CD4-positive, alpha-beta T cell treated with Interleukin-17A for 1 hour (primary cell): ENCODE measurements around the gene TBC1D10B.
A peak's percentile ranks its signal among the peaks of the same experiment; 100 is the strongest.

ENCODE experiments used
- DNase-seq: peaks from one replicate; pipeline ENCODE4 v3.0.0-alpha.2; 2020

The TBC1D10B gene

DNA sequence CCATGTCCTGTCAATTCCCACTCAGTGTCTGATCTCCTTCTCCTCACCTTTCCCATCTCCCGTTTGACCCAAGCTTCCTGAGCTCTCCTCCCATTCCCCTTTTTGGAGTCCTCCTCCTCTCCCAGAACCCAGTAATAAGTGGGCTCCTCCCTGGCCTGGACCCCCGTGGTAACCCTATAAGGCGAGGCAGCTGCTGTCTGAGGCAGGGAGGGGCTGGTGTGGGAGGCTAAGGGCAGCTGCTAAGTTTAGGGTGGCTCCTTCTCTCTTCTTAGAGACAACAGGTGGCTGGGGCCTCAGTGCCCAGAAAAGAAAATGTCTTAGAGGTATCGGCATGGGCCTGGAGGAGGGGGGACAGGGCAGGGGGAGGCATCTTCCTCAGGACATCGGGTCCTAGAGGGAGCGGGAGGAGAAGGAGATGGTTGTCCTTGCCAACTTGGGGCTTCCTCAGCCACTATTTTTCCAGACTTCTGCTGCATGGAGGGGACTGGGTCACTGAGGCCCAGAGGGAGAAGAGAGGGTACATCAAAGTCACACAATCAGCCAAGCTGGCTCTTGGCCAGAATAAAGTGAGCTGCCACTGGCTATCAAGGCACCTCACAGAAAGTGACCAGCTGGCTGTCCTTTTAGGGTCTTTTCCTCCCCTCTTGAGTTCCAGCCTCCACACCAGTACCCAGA is 1.9 kb upstream of the TBC1D10B start:
- DNase-seq: no peak

DNA sequence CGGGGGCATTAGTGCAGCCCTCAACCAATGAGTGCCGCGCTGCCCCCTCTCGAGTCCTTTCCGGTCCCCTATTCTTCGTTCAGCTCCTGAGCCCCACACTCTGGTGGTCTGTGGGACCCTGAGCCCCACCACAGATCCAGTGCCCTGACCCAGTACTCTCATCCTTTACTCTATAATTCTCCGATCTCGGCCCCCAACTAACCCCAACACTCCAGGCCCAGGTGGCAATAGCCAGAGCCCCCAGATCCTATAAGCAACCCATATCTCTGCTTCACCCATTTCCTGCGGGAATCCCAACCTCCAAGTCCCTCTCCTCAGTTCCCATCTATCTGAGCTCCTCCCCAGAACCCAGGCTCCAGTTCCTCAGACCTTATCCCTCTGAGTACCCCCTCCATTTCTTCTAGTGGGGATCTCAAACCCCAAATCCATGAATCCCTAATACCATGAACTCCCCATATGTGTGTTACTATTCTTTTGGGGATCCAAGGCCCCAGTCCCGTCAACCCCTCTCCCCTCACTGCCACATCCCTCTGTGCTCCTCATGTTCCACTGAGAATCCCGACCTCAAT is 1.0 kb upstream of the TBC1D10B start:
- no peak for DNase-seq

DNA sequence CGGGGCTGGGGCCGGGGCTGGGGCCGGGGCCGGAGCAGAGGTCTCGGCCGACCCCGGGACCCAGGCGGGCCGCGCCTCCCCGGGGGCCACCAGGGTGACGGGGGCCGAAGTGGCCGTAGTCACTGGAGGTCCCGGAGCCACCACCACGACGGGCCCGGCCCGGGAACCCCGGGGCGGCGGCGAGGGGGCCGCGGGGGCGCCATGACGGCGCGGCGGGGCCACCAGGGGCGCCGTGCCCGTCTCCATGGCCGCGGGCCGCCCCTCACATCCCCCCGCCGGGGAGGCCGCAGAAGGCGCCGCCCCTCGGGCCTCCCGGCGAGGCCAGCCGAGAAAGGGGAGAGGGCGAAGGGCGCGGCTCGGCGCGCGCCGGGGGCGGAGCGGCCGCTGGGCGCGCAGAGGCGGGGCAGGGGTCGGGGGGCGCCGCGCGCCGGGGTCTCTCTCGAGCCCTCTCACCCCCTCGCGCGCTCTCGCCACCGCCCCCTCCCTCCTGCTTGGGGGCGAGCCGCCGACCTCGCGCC is 297 bp downstream of the TBC1D10B start:
- DNase-seq: no peak

DNA sequence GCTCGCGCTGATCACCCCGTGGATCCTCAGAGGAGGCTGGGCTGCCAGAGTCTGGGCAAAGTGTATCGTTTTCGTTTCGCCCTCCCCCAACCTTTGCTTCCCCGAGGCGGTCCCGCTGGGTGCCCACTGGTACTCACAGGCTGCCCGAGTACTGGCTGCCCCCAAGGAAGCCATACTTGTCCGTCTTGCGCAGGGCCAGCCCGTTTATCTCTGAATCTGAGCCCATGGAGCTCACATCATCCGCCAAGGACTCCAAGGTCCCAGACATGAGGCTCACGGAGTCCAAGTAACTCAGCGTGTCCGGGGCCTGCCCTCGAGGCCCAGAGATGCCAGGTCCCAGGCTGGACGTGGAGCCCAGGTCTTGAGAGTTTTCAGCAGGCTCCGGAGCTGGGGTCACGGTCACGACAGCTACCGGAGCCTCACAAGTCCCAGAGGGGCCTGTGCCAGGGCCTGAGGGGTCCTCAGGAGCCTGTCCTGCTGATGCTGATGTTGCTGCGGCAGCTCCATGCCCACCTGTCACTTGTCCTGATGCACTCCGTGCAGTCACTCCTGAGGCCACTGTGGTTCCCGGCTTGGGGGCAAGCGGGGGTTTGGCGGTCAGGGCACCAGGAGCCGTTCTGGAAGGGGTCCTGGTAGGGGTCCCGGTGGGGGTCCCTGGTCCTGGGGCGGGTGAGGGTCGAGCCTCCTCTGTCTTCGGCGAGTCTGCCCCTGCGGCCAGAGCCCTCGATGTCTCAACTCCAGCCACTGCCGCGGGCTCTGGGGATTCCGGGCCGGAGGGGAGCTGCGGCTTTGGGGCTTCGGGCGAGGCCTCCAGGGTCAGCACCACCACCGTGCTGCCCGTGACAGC is 980 bp downstream of the TBC1D10B start:
- no peak for DNase-seq

DNA sequence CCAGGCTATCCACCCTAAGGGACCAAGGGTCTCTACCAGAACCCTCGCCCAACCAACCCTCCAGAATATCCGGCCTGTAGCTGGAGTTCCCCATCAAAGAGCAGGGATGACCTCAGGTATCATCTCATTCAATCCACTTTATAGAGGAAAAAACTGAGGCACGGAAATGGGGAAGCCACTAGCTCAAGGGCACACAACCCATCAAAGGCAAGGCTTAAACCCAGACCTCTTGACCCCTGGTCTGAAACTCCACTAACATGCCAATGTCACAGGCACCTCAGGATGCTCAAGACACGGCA is 1.6 kb downstream of the TBC1D10B start:
- no peak for DNase-seq

DNA sequence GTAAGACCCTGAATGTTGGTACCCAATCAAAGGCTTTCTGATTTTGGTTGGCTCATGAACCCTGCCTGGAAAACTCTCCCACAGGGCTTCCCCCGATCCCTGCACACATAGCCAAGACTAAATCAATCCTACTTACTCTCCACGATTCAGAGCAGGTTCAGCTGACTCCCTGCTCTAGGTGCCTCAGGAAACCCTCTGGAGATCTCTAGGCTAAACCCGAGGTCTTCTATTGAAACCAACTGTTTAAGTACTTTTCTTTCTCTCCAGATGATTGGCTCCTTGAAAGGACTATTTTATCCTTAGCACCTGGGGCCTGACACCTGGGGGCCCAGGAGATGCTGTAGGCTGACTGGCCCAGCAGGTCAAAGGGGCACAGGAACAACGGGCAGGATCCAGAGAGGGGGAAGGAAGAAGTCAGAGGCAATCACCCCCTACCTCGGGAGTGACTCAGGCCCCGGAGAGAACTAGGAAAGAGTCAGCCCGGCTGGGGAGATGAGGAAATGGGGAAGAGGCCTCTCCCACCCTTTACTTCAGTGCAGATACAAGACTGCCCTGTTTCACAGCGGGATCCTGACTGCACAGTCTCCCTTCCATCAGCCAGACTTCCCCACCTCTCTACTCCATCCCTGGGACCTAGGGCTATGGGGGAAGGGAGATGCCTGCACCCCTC is 2.0 kb downstream of the TBC1D10B start:
- no peak for DNase-seq

DNA sequence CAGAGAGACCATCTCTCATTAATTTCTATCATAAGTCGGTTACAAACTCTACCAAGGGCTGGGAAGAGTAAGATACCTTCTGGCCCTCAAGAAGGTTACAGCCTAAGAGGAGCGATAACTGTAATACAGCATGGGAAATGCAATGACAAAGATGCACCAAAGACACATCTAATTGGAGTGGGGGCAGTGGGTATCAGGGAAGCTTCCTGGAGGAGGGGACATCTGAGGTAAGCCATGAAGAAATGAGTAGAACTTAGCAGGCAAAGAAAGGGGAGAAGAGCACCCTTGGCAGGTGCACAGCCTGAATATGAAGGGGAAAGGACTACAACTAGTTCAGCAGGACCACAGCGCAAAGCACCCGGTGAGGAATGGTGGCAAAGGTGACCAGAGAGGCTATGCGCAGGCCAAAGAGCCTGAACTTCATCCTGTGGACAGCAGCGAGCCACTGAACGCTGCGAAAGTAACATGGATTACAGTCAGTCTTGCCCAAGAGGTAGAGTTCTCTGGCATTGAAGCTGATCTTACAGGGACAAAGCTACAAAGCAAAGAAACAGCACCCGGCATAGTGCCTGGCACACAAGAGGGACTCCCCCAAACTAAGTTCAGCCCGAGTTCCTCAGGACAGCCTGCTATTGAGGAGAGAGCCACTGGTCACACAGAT is 2.8 kb downstream of the TBC1D10B start:
- DNase-seq: no peak

DNA sequence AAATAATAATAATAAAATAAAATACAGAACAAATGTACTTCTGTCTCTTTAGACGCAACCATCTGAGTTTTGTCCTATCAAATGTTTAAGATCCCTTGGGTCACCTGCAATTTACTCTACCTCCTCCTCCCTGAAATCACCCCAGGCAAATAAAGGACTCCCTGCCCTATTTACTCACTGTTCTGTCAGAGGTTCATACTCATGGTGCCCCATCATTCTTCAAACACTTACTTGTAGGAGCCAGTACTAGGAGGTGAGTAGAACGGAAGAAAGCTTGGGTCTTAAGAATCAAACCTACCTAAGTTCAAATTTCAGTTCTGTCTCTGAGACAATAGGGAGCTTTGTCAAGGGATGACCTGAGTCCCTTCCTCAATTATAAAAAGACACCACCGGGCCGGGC is 3.8 kb downstream of the TBC1D10B start:
- DNase-seq: no peak

DNA sequence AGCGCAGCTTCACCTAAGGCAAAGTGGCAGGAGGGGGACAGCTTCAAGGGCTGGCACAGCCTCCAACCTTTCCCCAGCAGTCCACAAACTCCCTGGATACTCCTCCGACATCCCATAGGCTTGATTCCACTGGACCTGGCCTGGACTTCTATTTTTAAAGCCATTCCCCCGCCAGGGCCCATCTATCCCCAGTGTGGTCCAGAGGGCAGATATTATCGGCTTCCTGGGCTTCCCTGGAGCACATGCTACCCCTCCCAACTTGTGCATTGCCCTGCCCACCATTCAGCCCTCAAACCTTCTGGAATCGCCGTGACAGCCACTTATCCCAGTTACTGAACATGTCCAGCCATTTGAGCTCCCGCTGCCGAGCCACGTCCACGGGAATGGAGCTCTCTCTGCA is 5.1 kb downstream of the TBC1D10B start:
- no peak for DNase-seq

DNA sequence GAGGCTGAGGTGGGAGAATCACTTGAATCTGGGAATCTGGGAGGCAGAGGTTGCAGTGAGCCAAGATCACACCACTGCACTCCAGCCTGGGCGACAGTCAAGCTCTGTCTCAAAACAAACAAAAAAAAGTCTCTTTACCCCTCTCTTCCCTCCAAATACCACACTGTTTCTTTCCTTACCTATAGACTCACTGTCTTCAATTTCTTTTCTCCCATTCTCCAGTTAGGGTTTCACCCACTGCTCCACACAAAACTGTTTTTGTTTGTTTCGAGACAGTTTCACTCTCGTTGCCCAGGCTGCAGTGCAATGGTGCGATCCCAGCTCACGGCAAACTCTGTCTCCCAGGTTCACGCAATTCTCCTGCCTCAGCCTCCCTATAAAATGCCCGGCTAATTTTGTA is 9.1 kb downstream of the TBC1D10B start:
- no peak for DNase-seq

DNA sequence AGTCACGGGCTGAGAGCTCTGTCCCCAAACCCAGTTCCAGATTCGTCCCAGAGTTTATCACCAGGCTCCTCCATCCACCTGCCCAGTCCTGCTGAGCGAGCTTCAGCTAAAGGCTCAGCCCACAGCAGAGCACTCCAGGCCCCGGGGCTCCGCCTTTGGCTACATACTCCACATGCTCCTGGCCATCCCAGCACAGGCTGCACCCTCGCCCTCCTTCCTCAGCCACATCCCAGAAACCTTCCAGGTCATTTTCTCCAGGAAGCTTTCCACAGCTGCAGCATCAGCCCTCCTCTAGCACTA is 10.5 kb downstream of the TBC1D10B start:
- DNase-seq: no peak

DNA sequence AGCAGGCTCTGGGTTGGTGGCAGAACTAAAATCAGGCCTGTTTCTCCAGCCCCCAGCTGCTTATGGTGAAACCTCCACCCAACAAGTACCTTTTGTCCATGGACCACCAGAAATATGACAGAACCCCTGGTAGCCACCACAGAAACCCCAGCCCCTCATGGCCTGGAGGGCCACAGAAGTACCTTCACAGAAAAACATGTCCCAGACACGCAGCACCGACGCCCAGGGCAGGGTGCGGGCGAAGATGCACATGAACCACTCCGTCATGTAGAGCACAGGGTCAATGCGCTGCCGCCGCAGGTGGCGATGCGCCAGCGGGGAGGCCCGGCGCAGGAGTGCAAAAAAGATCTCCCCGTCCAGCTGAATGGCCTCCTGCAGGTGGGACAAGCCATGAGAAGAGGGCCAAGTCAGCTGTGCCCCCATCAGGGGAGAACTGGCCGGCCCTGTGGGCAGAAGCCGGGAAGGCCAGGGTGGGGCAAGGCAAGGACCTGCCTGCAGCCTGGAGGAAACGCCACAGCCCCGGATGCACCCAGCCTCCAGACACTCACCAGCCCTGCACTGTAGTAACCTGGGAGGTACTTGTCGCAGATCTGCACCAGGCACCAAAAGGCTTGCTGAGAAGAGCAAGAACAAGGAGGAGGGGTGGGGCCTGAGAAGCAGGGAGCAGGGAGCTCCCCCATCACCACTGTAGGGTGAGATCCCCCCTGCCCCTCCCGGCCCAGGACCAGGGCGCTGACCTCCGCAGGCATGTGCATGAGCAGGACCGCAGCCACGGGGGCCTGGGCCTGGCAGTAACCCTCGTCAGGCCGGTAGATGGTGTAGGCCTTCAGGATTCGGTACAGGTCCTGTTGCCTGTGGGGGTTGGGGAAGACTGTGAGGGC is 11.1 kb downstream of the TBC1D10B start:
- DNase-seq: no peak

DNA sequence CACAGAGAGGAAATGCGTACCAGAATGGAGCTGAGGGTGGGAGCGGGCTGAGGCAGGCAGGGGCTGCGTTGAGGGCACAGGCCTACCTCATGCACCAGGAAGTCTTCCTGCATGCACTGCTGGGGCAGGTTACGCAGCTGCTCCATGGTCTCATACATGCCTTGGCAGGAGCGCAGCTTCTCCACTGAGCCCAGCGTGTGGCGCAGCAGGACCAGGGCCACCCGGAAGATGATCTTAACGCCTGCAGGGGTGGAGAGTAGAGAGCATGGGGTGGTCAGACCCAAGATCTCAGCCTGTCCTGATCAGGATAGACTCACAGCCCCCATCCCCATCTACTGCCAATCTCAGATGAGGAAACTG is 11.7 kb downstream of the TBC1D10B start:
- DNase-seq: no peak

DNA sequence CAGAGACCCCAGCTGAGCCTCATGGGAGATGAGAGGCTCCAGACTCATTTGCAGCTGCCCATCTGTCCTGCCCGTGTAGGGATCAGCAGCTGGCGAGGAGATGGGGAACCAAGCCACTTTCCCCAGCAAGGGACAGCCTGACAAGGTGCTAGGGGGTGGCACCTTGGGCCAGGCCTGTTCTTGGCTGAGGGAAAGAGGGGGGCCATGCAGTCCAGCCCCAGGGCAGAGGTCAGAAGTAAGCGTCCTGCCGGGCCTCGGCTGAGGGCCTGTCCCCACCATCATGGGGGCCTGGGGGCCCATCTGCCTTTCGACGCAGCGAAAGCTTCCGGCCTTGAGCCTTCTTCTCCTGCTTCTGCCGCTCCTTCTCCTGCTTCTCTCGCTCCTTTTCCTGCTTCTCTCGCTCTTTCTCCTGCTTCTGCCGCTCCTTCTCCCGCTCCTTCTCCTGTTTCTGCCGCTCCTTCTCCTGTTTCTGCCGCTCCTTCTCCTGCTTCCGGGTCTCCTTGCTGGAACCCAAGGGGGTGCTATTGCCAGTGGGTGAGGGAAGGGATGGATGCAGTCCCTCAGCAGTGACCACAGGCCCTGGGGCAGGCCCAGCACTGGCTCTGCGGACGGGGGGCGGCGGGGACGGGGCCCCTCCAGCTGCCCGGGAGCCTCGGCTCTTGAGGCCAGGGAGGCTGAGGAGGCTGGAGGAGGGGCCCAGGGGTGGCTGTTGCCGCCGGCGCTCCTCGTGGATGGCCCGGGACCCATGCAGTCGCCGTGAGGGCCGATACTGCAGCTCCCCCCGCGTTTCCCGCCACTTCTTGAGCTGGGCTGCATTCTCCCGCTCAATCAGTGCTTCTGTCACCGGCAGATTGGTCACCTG is 12.3 kb downstream of the TBC1D10B start:
- no peak for DNase-seq

DNA sequence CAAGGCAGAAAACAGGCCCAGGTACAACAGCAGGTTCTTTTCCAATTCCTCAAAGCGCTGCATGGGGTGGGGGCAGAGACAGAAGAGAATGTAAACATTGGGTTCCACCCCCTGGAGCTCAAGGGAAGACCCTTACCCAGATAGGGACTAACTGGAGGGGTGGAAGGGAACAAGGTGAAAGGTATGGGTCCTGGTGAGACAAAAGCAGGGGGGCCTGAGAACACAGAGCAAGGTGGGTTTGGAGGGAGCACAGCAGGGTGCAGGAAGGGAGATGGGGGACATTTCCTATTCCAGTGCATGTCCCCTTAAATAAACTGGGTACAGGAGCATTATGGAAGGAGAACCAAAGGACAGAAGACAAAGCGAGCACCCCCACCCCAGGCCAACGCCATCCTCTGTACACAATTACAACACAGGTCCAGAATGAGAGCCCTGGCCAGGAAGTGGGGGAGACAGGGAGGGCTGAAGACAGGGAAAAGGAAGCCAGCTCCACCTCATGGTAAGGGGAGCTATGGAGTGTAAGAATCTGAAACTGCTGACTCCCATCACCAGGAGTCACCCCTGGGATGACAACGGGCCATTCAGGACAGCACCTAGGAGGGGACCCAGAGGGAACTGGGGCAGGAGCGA is 13.1 kb downstream of the TBC1D10B start:
- DNase-seq: no peak

DNA sequence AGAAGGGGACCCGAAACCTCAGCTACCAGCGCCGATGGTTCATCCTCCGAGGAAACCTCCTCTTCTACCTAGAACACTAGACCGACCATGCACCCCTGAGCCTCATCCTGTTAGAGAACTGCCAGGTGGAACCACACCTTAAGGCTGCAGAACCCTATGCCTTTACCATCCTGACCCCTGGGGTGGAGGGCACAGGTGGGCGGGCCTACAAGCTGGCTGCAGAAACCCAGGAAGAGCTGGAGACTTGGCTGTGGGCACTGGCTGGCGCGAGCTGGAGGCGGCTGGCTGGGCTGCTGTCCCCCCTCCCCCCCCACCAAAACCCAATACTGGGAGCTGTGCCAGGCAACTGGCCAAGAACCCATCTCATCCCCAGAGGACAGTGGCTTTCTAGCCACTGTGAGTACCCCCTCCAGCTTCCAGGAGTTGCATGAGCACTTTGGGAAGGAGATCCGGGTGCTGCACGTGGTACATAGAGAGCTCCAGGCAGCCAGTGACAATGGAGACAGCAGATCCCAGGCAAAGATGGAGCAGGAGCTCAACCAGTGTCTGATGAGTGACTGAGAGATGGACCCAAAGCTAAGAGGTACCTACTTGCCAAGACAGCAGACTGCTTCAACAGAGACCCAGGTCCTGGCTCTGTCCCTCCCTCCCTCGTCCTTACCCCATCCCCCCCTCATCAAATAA is 13.8 kb downstream of the TBC1D10B start:
- no peak for DNase-seq

DNA sequence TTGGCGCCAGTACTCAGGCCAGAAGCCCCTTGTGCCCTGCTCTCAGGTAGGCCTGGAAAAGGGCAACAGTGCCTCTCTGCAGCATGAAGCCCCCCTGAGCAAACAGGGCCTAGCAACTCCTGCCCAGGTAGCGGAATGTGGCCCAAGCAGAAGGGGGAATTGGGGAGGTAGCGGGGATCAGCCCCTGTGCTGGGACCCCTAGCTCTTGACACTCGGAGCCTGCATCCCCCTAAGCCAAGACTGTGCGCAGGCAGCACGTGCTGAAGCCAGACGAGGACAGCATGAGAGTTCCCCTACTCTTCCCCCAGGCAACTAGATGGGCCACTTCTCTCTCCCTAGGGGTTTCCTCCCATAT is 14.4 kb downstream of the TBC1D10B start:
- no peak for DNase-seq

DNA sequence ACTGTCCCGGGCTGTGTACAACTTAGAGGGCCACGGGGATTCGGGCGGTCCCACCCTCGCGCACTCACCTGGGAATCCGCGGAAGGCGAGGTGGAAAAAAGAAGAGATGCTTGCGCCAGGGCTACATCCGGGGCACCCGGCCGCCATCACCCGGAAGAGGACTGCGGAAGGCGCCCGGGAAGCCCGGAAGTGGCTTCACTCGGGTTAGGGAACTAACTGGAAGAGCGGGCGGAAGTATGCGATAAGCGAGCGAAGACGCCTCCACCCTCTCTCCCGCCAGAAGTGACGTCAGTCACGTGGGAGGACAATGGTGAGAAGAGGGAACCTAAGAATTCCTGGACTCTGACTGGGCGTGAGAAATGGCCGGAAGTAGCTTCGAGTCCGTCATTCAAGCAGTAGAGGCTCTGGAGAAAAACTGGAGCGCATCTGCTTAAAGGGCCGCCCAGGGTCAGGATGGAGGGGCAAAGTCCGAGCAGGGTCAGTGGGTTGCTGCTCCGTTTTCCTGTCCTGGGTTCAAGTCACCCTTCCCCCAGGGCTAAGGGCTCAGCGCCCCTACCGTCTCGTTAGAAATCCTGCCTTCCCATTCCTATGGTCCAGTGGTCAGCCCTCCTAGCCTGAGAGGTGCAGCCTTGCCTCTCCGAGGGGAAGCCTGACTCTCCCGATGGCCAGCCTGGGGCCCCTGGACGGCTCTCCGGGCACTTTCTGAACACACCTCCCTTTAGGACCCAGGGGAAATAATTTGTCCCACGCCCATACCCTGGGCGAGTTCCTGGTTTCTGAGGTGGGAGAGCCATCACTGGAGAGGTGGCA is 14.9 kb downstream of the TBC1D10B start, which contains the start of gene CD2BP2:
TSS of gene CD2BP2 (minus strand) at position 165 of the 810 bp plus-strand sequence. CDS start 627 bp downstream, outside the sequence.
- DNase-seq: peak; percentile 91
